ENCODE data around the gene RFNG.

The RFNG gene

DNA sequence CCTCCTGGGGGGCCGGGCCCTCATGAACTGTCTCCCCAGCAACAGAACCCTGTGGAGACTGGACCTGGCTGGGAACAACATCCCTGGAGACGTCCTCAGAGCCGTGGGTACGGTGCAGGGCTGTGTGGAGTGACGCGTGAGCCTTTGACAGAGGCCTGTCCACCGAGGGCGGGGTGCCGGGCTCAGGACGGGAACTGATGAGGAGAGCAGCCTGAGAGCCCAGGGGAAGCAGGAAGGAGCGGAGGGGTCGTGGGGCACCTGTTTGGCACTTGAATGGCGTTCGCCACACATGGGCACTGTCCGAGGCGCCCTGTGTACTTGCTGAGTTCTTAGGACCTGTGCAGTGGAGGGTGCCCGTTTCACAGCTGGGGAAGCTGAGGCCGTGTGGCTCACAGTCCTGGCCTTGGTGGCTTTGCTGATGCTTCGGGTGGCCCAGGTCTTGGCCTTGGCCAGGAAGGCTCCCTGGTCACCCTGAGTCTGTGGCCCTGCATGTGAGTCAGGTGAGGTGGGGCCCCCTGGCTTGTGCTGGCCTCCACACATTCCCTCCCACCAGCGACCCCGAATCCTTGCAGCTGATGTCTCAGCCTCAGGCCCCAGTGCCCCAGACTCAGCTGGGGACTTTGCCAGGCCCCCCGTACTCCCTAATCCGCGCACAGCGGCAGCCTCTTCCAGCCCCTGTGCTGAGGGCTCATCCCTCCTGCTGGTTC is 26.1 kb downstream of the RFNG start:
- DNase-seq (ENCODE audit: low spot score), result no peak

DNA sequence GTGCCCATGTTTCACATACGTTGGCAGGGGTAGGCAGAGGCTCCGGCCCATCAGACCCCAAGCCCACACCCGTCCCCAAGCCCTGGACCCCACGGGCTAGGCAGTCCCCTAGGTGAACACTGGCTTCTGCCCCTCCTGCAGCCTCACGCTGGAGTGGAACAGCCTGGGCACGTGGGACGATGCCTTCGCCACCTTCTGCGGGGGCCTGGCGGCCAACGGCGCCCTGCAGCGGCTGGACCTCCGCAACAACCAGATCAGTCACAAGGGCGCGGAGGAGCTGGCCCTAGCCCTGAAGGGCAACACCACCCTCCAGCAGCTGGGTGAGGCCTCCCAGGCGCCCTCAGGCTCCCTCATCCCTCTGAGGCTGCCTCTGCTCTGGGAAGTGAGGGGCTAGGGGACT is 26.8 kb downstream of the RFNG start:
- DNase-seq (ENCODE audit: low spot score), result no peak

DNA sequence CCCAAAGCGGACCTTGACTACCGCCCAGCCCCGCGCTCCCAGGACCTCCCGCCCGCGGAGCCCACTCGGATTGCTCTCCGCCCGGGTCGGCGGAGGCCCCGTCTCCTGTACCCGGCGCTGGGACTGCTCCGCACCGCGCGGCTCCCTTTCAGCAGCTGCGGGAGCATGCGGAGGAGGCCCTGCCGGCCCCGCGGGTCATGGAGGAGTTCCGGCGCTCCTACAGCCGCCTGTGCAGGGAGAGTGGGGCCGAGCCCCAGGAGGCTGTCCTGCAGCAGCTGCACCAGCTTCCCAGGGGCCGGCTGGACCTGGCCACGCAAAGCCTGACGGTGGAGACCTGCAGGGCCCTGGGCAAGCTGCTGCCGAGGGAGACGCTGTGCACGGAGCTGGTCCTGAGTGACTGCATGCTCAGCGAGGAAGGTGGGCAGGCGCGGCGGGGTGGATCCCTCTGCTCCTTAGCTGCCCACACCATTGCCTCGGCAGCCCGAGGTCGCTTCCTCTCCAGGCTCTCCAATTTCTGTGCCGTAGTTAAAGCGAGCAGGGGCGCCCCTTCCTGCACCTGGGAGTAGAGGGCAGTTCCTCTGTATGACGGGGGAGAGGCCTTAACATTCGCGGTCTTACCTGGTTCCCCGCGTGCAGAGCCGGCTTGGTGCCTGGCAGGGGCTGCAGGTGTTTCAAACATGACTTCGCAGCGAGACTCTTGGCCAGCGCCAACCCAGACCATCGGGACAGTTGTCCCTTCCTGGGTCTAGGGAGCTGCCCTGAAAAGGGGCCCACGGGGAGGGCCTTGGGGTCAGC is 28.0 kb downstream of the RFNG start:
- no peak for DNase-seq (ENCODE audit: low spot score)

DNA sequence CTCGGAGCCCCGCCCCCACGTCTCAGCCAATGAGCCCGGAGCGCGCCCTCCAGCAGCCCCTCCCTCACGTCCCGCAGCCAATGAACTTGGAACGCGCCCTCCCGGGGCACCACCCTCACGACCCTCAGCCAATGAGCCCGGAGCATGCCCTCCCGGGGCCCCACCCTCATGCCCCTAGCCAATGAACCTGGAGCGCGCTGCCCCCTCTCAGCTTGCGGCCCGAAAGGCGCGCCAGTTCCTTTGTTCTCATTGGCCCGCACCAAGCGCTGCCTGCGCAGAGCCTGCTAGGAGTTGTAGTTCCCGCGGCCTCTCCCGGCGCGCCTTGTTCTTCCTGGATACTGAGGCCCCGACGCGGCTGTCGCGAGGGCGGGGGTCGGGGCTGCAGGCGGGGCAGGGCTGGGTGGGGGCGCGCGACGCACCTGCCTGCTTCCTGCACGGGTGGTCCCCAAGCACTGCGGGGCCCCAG is 28.6 kb downstream of the RFNG start, which contains the start of gene LRRC45:
TSS of gene LRRC45 (plus strand) at position 325 of the 466 bp plus-strand sequence. CDS start 339 bp downstream, outside the sequence.
- DNase-seq (ENCODE audit: low spot score), result peak; percentile 100

DNA sequence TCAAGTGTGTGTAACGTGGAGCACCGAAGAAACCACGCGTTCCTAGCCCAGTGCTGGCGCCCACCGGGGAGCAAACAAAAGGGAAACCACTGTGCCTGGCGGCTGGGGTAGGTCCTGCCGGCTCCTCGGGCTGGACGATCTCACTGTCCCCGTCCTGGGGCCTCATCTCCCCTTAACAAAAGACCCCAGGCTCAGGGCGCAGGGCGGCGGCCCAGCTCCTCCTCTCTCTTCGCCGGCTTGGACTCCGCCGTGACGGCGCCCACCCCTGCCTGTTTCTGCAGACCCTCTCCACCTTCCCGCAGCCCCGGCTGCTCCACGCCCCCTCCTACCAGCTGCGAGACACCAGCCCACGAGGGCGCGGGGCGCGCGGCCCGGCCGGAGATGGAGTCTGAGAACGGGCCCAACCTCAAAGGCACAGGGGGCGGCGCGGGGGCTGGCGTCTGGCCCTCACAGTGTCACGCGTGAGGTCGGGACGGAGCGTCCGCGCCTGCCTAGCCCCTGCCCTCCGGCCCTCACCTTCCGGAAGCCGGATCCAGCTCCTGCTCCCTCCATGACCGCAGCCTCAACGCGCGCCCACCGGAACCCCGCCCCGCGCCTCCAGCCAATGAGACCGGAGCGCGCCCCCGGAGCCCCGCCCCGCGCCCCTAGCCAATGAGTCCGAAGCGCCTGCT is 29.2 kb downstream of the RFNG start, which contains the start of gene CENPX:
TSS of gene CENPX (minus strand) at position 569 of the 671 bp plus-strand sequence. CDS start at position 552, 17 bp downstream.
- DNase-seq (ENCODE audit: low spot score), result no peak

DNA sequence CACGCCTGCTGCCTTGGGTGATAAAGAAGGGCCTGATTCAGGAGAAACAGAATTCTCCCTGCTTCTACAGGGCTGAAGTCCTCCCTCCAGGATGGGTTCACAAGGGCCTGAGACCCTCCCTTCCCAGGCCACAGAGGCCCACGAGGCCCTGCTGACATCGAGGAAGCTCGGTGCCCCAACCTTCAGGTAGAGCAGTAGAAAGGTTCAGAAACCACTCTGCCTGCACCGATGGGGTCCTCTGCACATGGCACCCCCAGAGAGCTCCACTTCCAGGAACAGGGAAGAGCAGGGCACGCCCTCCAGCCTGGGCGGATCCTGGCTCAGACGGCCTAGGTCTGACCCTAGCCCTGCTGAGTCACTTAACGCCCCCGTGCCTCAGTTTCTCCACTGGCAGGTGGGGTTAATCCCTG is 29.7 kb downstream of the RFNG start:
- no peak for DNase-seq (ENCODE audit: low spot score)

DNA sequence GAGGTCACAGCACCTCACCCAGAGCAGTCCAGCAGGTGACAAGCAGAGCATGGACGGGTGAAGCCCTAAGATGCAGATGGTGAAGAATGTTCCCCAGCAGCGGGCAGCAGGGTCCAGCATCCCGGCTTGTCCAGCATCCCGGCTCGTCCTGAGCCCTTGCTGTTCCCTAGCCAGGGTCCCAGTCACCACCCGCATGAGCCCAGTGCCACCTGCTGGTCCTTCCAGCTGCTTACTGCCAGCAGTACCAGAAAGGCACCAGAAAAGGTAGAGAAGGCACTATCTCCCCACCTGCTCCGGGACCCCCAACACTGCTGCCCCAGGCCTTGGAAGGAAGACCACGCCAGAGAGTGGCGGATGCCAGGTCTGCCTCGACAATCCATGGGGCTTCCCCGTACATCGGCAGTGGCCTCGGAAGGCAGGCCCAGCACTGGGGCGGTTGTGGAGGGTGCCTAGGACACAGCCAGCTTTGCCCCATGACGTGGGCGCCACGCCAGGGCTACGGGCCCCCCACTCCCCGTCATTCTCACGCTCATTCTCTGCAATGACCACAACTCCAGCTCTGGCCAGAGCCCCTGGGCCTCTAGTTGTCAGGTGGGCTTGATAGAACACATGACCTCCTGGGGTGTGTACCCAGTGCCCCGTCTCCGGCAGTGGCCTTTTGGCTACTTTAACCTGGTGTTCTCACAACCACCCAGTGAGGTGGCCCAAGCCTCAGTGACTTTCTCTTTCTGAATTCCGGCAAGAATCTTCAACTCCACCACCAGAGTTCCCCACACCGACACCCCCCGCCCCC is 30.3 kb downstream of the RFNG start:
- DNase-seq (ENCODE audit: low spot score), result peak; percentile 68

DNA sequence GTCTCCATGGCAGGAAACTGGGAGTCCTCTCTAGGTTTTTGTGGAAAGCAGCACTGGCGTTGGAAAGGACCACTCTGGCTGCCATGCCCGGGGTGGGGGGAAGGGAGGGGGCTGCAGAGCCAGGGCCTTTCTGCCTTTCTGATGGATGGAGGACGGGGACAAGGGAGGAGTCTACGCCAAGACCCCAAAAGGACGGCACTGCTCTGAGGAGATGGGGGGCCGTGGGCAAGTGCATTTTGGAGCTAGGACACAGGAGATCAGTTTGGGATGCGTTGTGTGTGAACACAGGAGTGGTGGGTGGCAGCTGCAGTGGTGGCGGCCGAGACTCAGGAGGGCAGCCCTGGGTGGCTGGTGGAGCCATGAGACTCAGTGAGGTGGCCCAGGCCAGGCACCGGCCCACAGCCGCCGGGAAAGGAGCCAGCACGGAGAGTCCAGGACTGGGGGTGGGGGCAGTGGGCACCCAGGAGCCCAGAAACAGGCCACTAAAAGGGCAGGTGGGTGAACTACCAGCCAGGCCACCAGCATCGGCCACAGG is 31.0 kb downstream of the RFNG start:
- no peak for DNase-seq (ENCODE audit: low spot score)

DNA sequence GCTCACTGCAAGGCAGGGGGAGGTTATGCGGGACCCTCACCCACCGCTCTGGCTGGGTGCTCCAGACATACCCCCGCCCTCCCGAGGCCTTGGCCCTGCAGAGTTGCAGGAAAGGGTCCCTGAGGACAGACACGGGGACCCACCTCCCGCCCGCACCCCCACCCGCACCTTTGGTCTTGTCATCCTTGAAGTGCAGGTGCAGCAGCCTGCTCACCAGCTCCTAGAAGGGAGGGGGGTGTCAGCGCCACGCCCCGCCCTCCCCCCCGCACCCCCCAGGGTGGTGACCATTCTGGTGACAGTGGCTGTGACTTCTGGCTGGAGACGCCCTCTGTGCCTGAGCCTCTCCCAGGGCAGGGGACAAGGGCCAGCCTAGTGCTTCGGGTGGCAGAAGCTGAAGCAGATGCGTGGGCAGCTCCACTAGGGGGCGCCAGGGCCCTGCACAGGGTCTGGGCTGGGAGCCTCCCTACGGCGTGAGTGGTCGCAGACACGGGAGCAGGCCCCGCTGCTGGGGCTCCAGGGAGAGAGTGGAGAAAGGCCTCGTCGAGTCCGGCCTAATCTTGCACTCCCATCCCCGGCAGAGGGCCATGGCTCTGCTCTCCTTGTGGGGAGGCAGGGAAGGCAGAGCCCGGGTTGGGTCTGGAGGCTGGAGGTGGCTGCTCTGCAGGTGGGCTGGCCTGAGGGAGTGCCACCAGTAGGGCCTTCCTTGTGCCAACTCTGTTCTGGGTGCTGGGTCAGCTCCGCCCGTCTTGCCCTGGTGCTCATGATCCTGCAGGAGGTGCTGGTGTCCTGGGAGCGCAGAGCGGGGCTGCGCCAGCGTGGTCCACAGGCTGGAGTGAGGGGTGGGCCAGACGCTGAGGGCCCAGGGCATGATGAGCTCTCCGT is 31.7 kb downstream of the RFNG start:
- no peak for DNase-seq (ENCODE audit: low spot score)

DNA sequence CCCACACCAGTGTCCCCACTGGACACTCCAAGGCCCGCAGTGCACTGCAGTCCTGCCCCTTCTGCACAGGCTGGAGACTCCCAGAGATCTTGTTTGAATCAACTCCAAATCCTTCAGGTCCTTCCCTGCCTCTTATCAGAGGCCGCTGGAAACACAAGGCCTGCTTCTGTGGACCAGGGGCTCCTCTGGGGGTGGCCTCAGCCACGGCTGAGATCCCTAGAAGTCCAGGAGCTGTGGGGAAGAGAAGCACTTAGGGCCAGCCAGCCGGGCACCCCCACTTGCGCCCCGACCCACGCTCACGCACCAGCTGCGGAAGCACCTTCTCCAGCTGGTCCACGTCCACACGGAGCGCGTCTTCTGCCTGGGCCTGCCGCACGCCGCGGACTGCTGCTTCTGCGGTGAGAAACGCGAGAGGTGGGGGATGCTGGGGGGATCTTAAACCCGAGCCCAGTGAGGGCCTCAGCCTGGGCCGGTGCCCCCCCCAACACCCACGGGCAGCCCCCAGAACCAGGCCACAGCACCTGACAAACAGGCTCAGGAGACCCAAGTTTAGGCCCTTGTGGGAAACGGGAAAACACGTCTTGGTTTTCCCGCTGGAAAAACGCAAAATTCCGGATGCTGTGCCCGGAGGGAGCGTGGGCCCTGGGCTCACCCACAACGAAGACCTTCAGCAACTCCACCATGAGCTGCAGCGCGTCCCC is 32.5 kb downstream of the RFNG start:
- no peak for DNase-seq (ENCODE audit: low spot score)

DNA sequence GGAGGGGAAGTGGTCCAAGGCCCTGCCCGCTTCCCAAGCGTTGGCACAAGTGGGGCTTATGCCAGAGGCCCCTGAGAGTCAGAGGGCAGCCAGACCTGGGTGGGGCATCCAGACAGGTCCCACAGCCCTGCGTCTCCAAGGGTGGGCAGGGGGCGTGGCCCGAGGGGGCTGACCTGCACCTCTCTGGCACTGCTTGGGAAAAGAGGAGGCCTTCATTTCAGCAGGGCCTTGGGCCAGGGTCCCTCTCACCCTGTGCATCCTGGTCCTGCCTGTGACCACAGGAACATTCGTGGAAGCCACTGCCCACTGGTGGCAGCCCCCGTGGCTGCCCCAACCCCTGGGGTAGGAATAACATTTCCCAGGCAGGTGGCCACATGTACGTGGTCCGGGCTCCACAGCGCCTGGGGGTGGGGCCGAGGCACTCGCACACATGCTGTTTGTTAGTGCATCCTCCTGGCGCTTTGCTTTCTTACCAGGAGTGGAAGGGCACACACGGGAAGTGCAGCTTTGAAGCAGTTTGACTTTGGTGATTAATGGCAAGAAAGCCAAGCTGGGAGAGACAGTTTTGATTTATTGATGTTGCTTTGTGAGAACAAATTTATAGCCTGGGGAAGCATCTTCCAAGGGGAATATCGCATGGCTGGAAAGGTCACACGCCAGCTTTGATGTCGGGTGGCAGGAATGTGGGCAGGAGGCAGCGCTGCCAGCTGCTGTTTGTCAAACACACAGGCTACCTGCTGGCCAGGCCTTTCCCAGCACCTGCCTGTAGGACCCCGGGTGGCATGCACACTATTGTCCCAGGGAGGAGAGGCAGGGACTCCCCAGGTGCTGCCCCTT is 33.2 kb downstream of the RFNG start:
- DNase-seq (ENCODE audit: low spot score), result no peak

DNA sequence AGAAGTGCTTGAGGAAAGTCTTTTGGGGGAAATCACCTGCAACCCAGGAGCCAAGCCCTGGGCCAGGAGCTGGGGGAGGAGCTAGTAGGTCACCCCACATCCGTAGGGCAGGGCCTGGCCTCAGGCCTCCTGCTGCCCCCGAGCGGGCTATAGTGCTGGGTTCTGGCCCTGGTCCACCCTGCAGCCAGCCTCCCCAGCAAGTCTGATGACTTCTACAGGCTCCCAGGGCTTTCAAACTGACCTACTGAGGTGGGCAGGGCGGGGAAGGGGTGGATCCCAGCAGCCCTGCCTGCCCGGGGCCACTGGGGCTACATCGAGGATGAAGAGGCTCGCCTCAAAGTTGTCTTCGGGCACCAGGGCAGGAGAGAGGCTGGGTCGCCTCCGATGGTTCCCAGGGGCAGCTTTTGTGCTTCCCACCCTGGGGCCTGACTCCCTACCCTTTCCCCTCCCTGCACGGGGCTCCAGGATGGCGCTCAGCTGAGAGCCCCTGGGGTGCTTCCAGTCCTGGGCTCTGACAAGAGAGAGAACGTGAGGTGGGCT is 33.9 kb downstream of the RFNG start:
- DNase-seq (ENCODE audit: low spot score), result no peak

DNA sequence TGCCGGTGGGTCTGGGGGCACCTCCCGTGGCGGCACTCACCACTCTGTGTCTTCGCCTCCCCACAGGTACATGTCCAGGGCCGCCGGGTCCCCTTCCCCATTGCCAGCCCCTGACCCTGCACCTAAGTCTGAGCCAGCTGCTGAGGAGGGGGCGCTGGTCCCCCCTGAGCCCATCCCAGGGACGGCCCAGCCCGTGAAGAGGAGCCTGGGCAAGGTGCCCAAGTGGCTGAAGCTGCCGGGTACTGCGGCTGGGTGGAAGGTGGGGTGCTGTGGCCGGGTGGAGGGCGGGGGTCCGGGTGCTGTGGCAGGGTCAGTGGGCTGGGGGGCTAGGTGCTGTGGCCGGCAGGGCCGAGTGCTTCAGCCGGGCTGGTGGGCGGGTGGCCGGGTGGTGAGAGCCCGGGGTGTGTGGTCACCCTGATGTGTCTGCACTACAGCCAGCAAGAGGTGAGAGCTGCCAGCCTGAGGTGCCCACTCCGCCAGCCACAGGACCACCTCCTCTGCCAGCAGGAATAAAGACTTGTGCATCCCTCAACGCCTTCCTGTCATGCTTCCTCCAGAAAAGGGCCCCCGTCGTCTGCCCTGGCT is 34.6 kb downstream of the RFNG start:
- DNase-seq (ENCODE audit: low spot score), result no peak

DNA sequence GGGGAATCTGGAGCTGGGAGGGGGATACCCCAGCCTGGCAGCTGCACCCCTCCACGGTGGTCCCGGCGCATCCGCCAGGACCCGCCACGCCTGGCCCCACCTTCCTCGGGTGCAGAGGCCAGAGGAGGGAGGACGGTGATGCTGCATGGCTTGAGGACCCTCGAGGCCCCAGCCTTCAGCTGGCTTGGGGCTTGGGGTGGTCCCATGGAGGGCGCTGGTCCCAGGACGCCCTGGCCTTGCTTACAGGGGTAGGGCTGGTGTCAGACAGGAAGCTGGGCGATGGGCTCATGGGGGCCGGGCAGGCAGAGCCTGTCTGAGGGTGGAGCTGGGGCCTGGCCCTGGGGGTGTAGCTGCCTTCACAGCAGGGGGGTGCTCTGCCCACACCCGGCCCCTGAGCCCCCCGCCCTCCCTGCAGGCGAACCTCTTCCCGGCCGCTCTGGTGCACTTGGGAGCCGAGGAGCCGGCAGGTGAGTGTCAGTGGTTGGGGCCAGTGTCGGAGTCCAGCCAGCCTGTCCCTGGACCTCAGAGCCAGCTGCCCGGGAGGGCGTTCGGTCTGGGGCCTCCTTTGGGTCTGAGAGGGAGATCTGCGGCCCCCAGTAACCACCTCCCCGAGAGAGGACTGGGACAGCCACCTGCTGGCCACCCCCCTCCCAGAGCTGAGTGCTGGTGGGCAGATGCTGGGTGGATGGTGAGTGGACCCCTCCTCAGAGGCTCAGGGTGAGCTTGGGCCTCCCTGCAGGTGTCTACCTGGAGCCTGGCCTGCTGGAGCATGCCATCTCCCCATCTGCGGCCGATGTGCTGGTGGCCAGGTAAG is 35.3 kb downstream of the RFNG start:
- no peak for DNase-seq (ENCODE audit: low spot score)

DNA sequence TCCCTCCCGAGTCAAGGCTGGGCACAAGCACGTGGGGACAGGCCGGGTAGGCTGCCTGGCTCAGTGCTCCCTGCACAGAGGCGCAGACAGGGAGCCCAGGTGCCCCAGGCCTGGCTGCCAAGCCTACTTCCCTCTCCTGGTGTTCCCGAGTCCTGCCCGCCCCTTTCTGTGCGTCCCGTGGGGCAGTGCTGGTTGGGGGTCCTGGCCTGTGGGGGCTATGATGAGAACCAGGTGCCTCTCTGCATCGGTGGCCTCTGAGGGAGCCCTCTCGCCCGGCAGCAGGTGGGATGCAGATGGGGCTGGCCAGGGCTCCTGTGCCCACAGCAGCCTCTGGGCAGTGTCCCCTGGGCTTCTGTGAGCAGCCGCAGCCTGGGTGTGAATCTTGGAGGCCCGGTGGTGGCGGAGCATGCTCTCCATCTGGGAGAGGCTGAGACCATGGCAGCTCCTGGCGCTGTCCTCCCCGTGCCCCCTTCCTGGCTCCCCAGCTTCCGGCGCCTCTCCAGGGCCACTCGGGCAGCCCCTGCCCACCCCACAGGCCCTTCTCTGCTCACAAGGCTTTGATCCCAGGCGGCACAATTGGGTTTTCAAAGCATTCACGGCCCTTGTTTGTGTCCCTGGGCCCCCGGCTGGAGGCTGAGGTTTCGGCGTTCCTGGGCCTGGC is 36.2 kb downstream of the RFNG start:
- DNase-seq (ENCODE audit: low spot score), result no peak

DNA sequence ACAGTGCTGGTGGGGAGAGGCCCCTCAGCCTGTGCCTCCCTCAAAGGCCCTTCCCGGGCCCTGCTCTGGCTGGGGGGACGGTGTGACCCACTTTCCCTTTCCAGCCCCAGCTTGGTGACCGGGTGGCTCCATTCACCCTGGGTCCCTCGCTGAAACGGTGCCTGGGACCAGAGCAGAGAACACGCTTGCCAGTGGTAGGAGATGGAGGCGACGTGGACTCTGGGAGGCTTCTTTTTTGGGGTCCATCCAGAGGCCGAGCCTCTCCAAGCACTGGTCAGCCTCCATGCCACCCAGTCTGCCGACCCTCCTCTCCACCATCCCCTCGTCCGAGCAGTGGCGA is 36.7 kb downstream of the RFNG start:
- DNase-seq (ENCODE audit: low spot score), result no peak

DNA sequence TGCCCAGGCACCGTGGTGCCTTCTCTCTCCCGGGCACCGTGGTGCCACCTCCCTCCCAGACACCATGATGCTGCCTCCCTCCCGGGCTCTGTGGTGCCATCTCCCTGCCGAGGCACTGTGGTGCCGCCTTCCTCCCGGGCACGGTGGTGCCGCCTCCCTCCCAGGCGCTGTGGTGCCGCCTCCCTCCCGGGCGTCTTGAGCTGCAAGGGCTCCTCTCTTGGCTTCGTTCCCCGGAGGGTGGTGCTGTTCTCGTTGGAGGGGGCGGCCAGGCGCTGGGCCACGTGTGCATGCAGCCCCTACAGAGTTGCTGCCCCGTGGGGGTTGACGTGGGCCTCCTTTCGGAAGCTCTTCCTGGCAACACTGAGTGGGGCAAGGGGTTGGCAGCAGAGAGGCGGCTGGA is 37.2 kb downstream of the RFNG start:
- DNase-seq (ENCODE audit: low spot score), result no peak

Measured in cerebellar cortex (tissue), 1 donor.